ENCODE data around the gene JMY. TPM values are rescaled to one million over a fixed set of nuclear protein-coding genes. Genes with fewer than 3 reads are reported as not detected.

Gene JMY
- total and polyA plus RNA-seq, 2 of the 8 experiments (the other 6 are each of a cell fraction or from before 2014, with no cell fraction given), result 2.8 to 13.9 TPM

- DNase-seq (ENCODE audit: low read depth in 1 of 2, low spot score in 2 of 2) (no peak), FAIRE-seq (no peak)
- H4K20me1 ChIP-seq (replicated peaks in 1 of 2; ENCODE audit: control insufficient read depth in 1 of 2, insufficient read depth in 2 of 2, low read length in 2 of 2), result no peaks in the 10 kb centered on the region
- H3K27ac ChIP-seq (ENCODE audit: low read depth, low read length), result no peak overlapping the region
- H3K23ac ChIP-seq (ENCODE audit: insufficient read length), result no peak overlapping the region
- no peak overlapping the region for H3K4ac ChIP-seq (replicated peaks; ENCODE audit: insufficient read length, low read depth, low read length)
- 90% methylated on average over 3 of the region's 3 CpGs; no CpG with 5 or more reads in 1 of the 2 experiments for WGBS, 2 experiments (ENCODE audit: extremely low coverage in 1 of 2, insufficient coverage in 1 of 2, insufficient read length in 1 of 2, insufficient replicate concordance in 2 of 2, low coverage in 1 of 2, low lambda C conversion rate in 2 of 2, missing lambda C conversion rate in 1 of 2)
- H3K4me3 ChIP-seq (ENCODE audit: extremely low read depth in 1 of 4, insufficient read depth in 2 of 4, low read depth in 3 of 4, low read length in 4 of 4), result no peak overlapping the region
- no peak overlapping the region for H2AFZ ChIP-seq (ENCODE audit: low read length)
- no peak overlapping the region for H4K5ac ChIP-seq (ENCODE audit: insufficient read length, low read depth, low read length)
- H3K27me3 ChIP-seq (replicated peaks in 1 of 4; ENCODE audit: control insufficient read depth in 3 of 4, extremely low read depth in 1 of 4, insufficient read depth in 3 of 4, low read length in 3 of 4), result no peaks in the 10 kb centered on the region
- no peaks in the 10 kb centered on the region for H3K79me1 ChIP-seq (ENCODE audit: low read depth, low read length)
- no peak overlapping the region for H3K4me2 ChIP-seq (ENCODE audit: insufficient read depth in 1 of 2, low read depth in 2 of 2, low read length in 2 of 2)
- H3K23me2 ChIP-seq (ENCODE audit: low read depth, low read length), result no peaks in the 10 kb centered on the region
- no peak overlapping the region for H3K18ac ChIP-seq (ENCODE audit: extremely low read depth, low read length)
- no peak overlapping the region for H2BK15ac ChIP-seq (ENCODE audit: low read length)
- no peak overlapping the region for H3K9ac ChIP-seq (replicated peaks in 1 of 4; ENCODE audit: extremely low read depth in 1 of 4, low read depth in 3 of 4, low read length in 3 of 4)
- H4K91ac ChIP-seq (replicated peaks; ENCODE audit: insufficient read length, low read length), result no peak overlapping the region
- no peak overlapping the region for H3K56ac ChIP-seq (replicated peaks; ENCODE audit: insufficient read length, low read depth, low read length)
- H3K9me3 ChIP-seq (ENCODE audit: insufficient read depth in 2 of 2, low read depth in 1 of 2, low read length in 1 of 2), result no peaks in the 10 kb centered on the region
- no peak overlapping the region for H4K8ac ChIP-seq (ENCODE audit: extremely low read depth, insufficient read depth, low read length)
- H2BK12ac ChIP-seq (ENCODE audit: low read depth, low read length), result no peak overlapping the region
- H2BK20ac ChIP-seq (ENCODE audit: low read length), result no peak overlapping the region
- ChIA-PET CTCF (ENCODE audit: partially characterized antibody) (interaction anchor here (0.8 to 2.0 kb wide), 3 partner anchors 28 to 264 kb away, joined by 4 to 8 read pairs (median 4); no protein-coding TSS in a partner anchor), POLR2A (ENCODE audit: partially characterized antibody) (no interaction called here)
- no peak overlapping the region for H2BK120ac ChIP-seq (replicated peaks; ENCODE audit: low read depth, low read length)
- H3K14ac ChIP-seq (ENCODE audit: insufficient read length), result no peak overlapping the region
- H2AK5ac ChIP-seq (ENCODE audit: low read depth, low read length), result no peak overlapping the region
- H2BK5ac ChIP-seq (ENCODE audit: low read depth, low read length), result no peak overlapping the region
- H3K36me3 ChIP-seq (ENCODE audit: control insufficient read depth in 2 of 4, insufficient read depth in 4 of 4, low read length in 3 of 4), result peaks cover 0 to 7% (median 0%) of the 10 kb centered on the region in 4 experiments; a peak in 2 of 8 replicates
- no peaks in the 10 kb centered on the region for H3K79me2 ChIP-seq (ENCODE audit: control insufficient read depth in 1 of 2, insufficient read depth in 2 of 2, low read length in 2 of 2)
- H3K4me1 ChIP-seq (replicated peaks in 1 of 4; ENCODE audit: control insufficient read depth in 3 of 4, insufficient read depth in 4 of 4, low read length in 3 of 4), result no peaks in the 10 kb centered on the region
- TF ChIP-seq POU5F1 (IDR thresholded peaks at IDR 0.05; ENCODE audit: low read depth, low read length) (no peak), PHF8 (conservative IDR thresholded peaks at IDR 0.05; ENCODE audit: low read depth, low read length) (no peak), E2F6 (IDR thresholded peaks at IDR 0.05) (no peak), BRCA1 (IDR thresholded peaks at IDR 0.05; ENCODE audit: low read depth, low read length) (no peak), SIX5 (IDR thresholded peaks at IDR 0.05; ENCODE audit: low read depth, low read length) (no peak), RNF2 (IDR thresholded peaks at IDR 0.05; ENCODE audit: borderline replicate concordance, low read depth, low read length, missing control alignments, poor library complexity, severe bottlenecking) (no peak), TEAD4 (IDR thresholded peaks at IDR 0.05; ENCODE audit: low read depth, low read length) (no peak), KDM5A (IDR thresholded peaks at IDR 0.05; ENCODE audit: low read length) (no peak), SIN3A (conservative IDR thresholded peaks at IDR 0.05 in 1 of 2, IDR thresholded peaks at IDR 0.05 in 1 of 2; ENCODE audit: low read depth in 1 of 2, low read length in 2 of 2) (no peak), CTCF (IDR thresholded peaks at IDR 0.05; ENCODE audit: control extremely low read depth in 1 of 3, insufficient read depth in 1 of 3, low read depth in 1 of 3, low read length in 3 of 3) (no peak), HDAC6 (IDR thresholded peaks at IDR 0.05; ENCODE audit: low read depth, low read length) (no peak)
Measured at GRCh38 chr5:79284846-79285245, 48.9 kb downstream of the JMY start.
